GM12878 (cell line): Measurements from ENCODE around the gene COL23A1. TPM values are rescaled to one million over a fixed set of nuclear protein-coding genes. Genes with fewer than 3 reads are reported as not detected.

Source experiments
- ATAC-seq: fragments of 200-7000 bp; cut with Tn5 transposase; 3 replicates; pipeline ENCODE4 v1.9.1; 2020; ENCODE audit warnings: mild to moderate bottlenecking, moderate library complexity
- BruUV-seq: library from RNA; stranded (reverse); fragments of 400-500 nt; replicated peaks from 2 replicates; lab custom pipeline; 2021; lab: Mats Ljungman, UMichigan
- CTCF ChIA-PET: fragments of 300-600 bp; sonication (Branson Sonifier 250); formaldehyde crosslinking; extraction: SDS; loops from one replicate; lab custom pipeline; 2021; ENCODE audit warnings: inconsistent platforms; lab: Yijun Ruan, JAX
- POLR2A ChIA-PET: fragments of 350-600 bp; formaldehyde crosslinking; extraction: SDS; loops from one replicate; lab custom pipeline; 2021; ENCODE audit warnings: inconsistent platforms; lab: Charles Lee
- RAD21 ChIA-PET: fragments of 300-600 bp; sonication (Branson Sonifier 250); formaldehyde crosslinking; loops from one replicate; lab custom pipeline; 2023; ENCODE audit warnings: antibody characterized with exemption; ENCODE audit not compliant: unreplicated experiment; lab: Charles Lee
- SMC1A ChIA-PET: fragments of 300-600 bp; sonication (Branson Sonifier 250); formaldehyde crosslinking; loops from one replicate; lab custom pipeline; 2023; ENCODE audit not compliant: unreplicated experiment, uncharacterized antibody; lab: Charles Lee
- DNase-seq: peaks from one replicate; pipeline ENCODE4 v3.0.0-alpha.2; 2011; ENCODE audit warnings: low read depth, low spot score
- FAIRE-seq: peaks from 3 replicates; lab custom pipeline; 2011; peaks lifted over from hg19 to GRCh38; lab: Jason Lieb, UNC
- H2AFZ ChIP-seq: 2 replicates; pipeline ENCODE4 v1.6.0; 2011; ENCODE audit warnings: low read depth, low read length, control low read depth; ENCODE audit not compliant: control insufficient read depth
- H3K27ac ChIP-seq: 2 replicates; pipeline ENCODE4 v1.5.1; 2011; ENCODE audit warnings: control low read depth; ENCODE audit not compliant: control insufficient read depth, insufficient read depth
- H3K27me3 ChIP-seq, 2 experiments: replicated peaks in 1 of 2; 2 replicates each; pipeline versions ENCODE4 v1.6.0 to v1.6.1; 2011; ENCODE audit warnings: low read length in 1 of 2; ENCODE audit not compliant: control insufficient read depth in 2 of 2, insufficient read depth in 2 of 2
- H3K36me3 ChIP-seq, 2 experiments: 2 replicates each; pipeline ENCODE4 v1.5.1; 2011; ENCODE audit warnings: low read length in 1 of 2; ENCODE audit not compliant: control insufficient read depth in 2 of 2, insufficient read depth in 2 of 2
- H3K4me1 ChIP-seq: 2 replicates; pipeline ENCODE4 v1.6.1; 2011; ENCODE audit warnings: mild to moderate bottlenecking, low read length, moderate library complexity, mixed read lengths; ENCODE audit not compliant: control insufficient read depth, insufficient read depth
- H3K4me2 ChIP-seq: 2 replicates; pipeline ENCODE4 v1.6.0; 2011; ENCODE audit warnings: control low read depth; ENCODE audit not compliant: control insufficient read depth, insufficient read depth
- H3K4me3 ChIP-seq: fragments of 200-600 bp; sonication (generic); 2 replicates; pipeline ENCODE4 v1.5.1; 2016
- H3K79me2 ChIP-seq: 2 replicates; pipeline ENCODE4 v1.6.0; 2011; ENCODE audit warnings: low read length; ENCODE audit not compliant: control insufficient read depth, insufficient read depth
- H3K9ac ChIP-seq: 2 replicates; pipeline ENCODE4 v1.8.0; 2011; ENCODE audit warnings: low read length, control low read depth, mixed read lengths; ENCODE audit not compliant: control insufficient read depth, insufficient read depth
- H3K9me3 ChIP-seq: replicated peaks from 3 replicates; pipeline ENCODE4 v1.5.1; 2011; ENCODE audit warnings: mild to moderate bottlenecking, low read length; ENCODE audit not compliant: control insufficient read depth, insufficient read depth
- H4K20me1 ChIP-seq: 2 replicates; pipeline ENCODE4 v1.6.0; 2011; ENCODE audit not compliant: control insufficient read depth, insufficient read depth
- POLR2A ChIP-seq: IDR thresholded peaks from 2 replicates; pipeline ENCODE4 v1.6.1; 2011; ENCODE audit warnings: low read depth, mild to moderate bottlenecking, low read length
- POLR2AphosphoS5 ChIP-seq: IDR thresholded peaks from 2 replicates; pipeline ENCODE4 v1.6.1; 2011; ENCODE audit warnings: mild to moderate bottlenecking, low read length, inconsistent platforms
- POU2F2 ChIP-seq: IDR thresholded peaks from 3 replicates; pipeline ENCODE4 v1.6.1; 2011; ENCODE audit warnings: low read depth, mild to moderate bottlenecking, low read length, borderline replicate concordance
- RAD21 ChIP-seq: IDR thresholded peaks from 2 replicates; pipeline ENCODE4 v1.6.1; 2011; ENCODE audit warnings: mild to moderate bottlenecking, low read depth, low read length, moderate library complexity; ENCODE audit not compliant: insufficient read depth
- WGBS: methylation state at CpG from one replicate; pipeline ENCODE4 v1.1.6; 2016; ENCODE audit warnings: low lambda C conversion rate; ENCODE audit not compliant: insufficient replicate concordance, insufficient coverage; ENCODE audit errors: missing lambda C conversion rate; 5-methylcytosine and 5-hydroxymethylcytosine counted together
- in situ Hi-C: fragments of 300-500 bp; cut with MboI; formaldehyde crosslinking; loops from 9 replicates; pipeline ENCODE4 v1.14.3; 2018; ENCODE audit warnings: mixed read lengths
- intact Hi-C: fragments of 100-400 bp; cut with micrococcal nuclease; formaldehyde crosslinking; loops from one replicate; pipeline ENCODE4 v1.14.2; 2022; ENCODE audit not compliant: unreplicated experiment
- polyA plus RNA-seq, 11 experiments: library from polyadenylated mRNA; depleted of rRNA in 4 of 11; unstranded in 6 of 11; stranded (reverse) in 5 of 11; fragments of >200 nt; fragmentation: Nextera tagmentation in 4 of 11; fragmentation: Illumina TruSeq in 1 of 11; extraction: Ambion mirVana in 4 of 11; extraction: Trizol in 1 of 11; gene quantifications; 1 replicate in 1 of 11; 2 replicates in 10 of 11; pipeline versions ENCODE4 v1.2.1 to v1.2.3, GENCODE V29; 2011 to 2016; ENCODE audit warnings: inconsistent platforms in 2 of 11, missing spikeins in 2 of 11, low read depth in 1 of 11
- total RNA-seq, 4 experiments: library from RNA; depleted of rRNA in 3 of 4; stranded (reverse); fragments of >200 nt in 3 of 4; fragmentation: Illumina TruSeq in 1 of 4; extraction: Trizol in 1 of 4; gene quantifications; 2 replicates each; pipeline versions ENCODE4 v1.2.1 to v1.2.3, GENCODE V29; 2013 to 2021
- TF ChIP-seq, protein P1 (sequence below): fragments of 450-650 bp; IDR thresholded peaks from 2 replicates; pipeline ENCODE4 v1.6.1; 2017; ENCODE audit warnings: mild to moderate bottlenecking, moderate library complexity

Gene COL23A1
- total and polyA plus RNA-seq, 10 of the 15 experiments (the other 5 are each of a cell fraction or from before 2014, with no cell fraction given): 0.03 to 0.83 (median 0.09) TPM; not detected in 5

DNA sequence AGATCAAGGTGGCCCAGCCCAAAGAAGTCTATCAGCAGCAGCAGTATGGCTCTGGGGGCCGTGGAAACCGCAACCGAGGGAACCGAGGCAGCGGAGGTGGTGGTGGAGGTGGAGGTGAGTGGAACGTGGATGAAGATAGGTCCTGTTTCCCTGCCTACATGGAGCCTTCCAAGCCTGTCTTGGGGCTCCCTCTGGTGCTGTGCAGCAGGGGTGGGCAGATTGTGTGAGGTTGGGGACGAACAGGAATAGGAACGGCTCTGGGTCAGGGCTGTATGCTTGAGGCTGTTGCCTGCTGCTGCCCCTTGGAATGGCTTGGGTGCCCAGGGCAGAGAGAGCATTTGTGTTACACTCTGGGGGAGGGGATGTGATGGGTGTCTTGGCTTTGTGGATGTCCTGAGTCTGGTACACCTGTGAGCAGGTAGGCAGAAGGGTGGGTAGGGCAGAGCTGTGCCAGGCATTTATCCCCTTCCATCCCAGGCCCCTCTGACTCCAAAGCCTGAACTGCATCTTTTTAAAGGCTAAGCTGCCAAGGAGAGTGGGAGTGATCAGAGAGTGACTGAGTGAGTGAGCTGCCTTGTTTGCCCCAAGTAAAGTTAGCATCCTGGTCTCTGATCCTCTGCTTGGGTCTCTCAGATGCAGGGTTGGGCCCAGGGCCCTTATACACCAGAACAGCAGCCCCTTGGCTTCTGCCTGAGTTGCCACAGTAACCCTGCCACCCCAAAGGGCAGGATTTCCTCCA lies 380.7 kb downstream of the COL23A1 start:
- in situ Hi-C loops: no loop called here
- peaks cover 24% of the 10 kb centered on the region for H4K20me1 ChIP-seq
- RAD21 ChIA-PET: no interaction called here

More for the DNA sequence above, 380.7 kb downstream of the COL23A1 start:
- 75% methylated on average over 8 of the region's 8 CpGs for WGBS
- ChIA-PET CTCF (interaction anchor here (1.1 kb wide), 1 partner anchor 22 kb away, joined by 3 read pairs; no protein-coding TSS in a partner anchor), POLR2A (no interaction called here), SMC1A (no interaction called here)
- H3K4me2 ChIP-seq: no peak overlapping the region; the same call in 1 of the 2 replicates
- intact Hi-C loops: no loop called here
- no peak overlapping the region for H3K9ac ChIP-seq
- FAIRE-seq (no peak), DNase-seq (no peak), ATAC-seq (no peak)
- no peak overlapping the region for H2AFZ ChIP-seq
- no peaks in the 10 kb centered on the region for H3K27me3 ChIP-seq
- no peak overlapping the region for H3K27ac ChIP-seq
- no TSS peak for BruUV-seq
- H3K36me3 ChIP-seq: peaks cover 57 to 61% of the 10 kb centered on the region in 2 experiments
- TF ChIP-seq POU2F2: no peak
- TF ChIP-seq POLR2A: peak; percentile 59; the same call in 1 of the 2 replicates
- TF ChIP-seq, protein P1, sequence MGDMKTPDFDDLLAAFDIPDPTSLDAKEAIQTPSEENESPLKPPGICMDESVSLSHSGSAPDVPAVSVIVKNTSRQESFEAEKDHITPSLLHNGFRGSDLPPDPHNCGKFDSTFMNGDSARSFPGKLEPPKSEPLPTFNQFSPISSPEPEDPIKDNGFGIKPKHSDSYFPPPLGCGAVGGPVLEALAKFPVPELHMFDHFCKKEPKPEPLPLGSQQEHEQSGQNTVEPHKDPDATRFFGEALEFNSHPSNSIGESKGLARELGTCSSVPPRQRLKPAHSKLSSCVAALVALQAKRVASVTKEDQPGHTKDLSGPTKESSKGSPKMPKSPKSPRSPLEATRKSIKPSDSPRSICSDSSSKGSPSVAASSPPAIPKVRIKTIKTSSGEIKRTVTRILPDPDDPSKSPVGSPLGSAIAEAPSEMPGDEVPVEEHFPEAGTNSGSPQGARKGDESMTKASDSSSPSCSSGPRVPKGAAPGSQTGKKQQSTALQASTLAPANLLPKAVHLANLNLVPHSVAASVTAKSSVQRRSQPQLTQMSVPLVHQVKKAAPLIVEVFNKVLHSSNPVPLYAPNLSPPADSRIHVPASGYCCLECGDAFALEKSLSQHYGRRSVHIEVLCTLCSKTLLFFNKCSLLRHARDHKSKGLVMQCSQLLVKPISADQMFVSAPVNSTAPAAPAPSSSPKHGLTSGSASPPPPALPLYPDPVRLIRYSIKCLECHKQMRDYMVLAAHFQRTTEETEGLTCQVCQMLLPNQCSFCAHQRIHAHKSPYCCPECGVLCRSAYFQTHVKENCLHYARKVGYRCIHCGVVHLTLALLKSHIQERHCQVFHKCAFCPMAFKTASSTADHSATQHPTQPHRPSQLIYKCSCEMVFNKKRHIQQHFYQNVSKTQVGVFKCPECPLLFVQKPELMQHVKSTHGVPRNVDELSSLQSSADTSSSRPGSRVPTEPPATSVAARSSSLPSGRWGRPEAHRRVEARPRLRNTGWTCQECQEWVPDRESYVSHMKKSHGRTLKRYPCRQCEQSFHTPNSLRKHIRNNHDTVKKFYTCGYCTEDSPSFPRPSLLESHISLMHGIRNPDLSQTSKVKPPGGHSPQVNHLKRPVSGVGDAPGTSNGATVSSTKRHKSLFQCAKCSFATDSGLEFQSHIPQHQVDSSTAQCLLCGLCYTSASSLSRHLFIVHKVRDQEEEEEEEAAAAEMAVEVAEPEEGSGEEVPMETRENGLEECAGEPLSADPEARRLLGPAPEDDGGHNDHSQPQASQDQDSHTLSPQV: no peak
- TF ChIP-seq RAD21: no peak
- peak; percentile 4; the same call in 1 of the 2 replicates for TF ChIP-seq POLR2AphosphoS5
- H3K4me1 ChIP-seq: peaks cover 15% of the 10 kb centered on the region
- H3K79me2 ChIP-seq: peaks cover 55% of the 10 kb centered on the region
- H3K9me3 ChIP-seq: no peaks in the 10 kb centered on the region
- no peak overlapping the region for H3K4me3 ChIP-seq
